Measurements from ENCODE around the gene ACSS3.
"Not testable (repeated sequence)": the region's sequence is repeated elsewhere in the genome, so short reads cannot be mapped to it uniquely, and the experiment has no call there.

The ACSS3 gene

GRCh38 chr12:81166790-81167189 lies 88.9 kb downstream of the ACSS3 start:
- DNase-seq = no peak

DNA sequence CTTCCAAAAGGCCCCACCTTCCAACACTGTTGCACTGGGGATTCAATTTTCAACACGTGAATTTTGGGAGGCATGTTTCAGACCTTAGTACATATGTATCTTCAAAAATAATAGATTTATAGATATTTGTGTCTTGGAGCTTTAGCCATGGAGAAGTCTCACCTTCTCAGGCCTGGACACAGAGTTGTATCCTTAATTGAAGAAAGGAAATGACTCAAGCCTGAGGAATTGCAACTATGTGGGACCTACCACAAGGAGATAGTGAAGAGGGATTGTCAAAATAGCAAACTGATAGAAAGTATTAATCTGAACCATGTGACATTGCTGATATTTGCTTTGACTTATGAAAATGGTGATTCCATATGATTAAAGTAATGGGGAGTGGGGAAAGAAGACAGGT lies 89.8 kb downstream of the ACSS3 start:
- DNase-seq = no peak

DNA sequence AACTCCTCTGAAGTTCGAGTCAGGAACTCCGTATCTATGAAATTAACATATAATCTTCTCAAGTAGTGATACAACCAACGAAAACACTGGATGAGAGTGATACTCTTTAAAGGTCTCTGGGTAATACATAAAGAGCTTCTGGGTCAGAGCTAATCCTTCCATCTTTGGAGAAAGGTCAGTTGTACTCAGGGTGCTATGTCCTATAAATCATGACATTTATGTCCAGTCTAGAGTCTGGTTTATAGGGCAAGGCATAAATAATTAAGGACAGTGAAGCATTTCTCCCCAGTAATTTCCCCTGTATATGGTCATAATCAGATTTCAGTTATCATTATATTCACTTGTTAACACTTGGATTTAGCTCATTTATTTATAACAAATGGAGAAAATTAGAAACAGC lies 90.6 kb downstream of the ACSS3 start:
- no peak for DNase-seq

DNA sequence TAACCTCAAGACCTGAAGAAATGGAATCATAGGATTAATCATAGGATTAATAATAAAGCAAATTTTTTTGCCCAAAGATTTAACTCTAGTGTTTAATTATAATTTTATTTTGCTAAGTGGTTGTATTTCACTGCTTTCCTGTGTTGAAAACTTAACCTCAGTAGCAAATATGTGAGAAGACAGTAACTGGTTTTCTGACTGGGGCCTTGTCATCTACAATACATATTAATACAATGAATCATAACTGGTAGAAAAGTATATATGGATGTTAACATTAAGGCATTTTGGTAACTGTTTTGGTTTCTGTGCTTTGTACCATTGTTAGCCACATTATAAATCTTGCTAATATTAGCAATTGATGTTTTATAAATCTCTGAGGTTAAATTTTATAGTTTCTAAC lies 92.2 kb downstream of the ACSS3 start:
- DNase-seq = no peak

GRCh38 chr12:81172851-81173250 lies 95.0 kb downstream of the ACSS3 start:
- DNase-seq = no peak

DNA sequence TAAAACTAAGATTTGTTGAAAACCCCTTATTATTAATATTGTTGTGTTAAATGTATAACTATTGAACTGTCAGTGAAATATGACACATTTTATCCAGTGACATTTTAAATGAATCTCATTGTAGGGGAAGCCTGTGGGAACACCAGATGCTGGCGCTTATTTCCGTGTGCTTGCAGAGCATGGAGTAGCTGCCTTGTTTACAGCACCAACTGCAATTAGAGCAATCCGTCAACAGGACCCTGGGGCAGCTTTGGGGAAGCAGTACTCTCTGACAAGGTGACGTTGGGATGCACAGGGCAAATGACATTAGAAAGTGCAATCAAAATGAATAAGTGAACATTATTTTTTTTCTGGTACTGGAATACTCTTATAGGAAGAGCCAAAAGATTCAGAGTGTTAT lies 96.8 kb downstream of the ACSS3 start:
- no peak for DNase-seq

DNA sequence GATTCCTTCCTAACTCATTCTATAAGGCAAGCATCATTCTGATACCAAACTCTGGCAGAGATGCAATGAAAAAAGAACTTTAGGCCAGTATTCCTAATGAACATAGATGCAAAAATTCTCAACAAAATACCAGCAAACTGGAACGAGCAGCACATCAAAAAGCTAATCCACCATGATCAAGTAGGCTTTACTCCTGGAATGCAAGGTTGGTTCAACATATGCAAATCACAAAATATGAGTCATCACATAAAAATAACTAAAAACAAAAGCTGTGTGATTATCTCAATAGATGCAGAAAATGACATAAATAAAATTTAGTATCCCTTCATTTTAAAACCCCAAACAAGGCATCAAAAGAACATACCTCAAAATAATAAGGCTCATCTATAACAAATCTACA lies 98.9 kb downstream of the ACSS3 start:
- no peak for DNase-seq

GRCh38 chr12:81181691-81182090 lies 103.8 kb downstream of the ACSS3 start:
- DNase-seq = no peak

- no peak for DNase-seq
These were observed 109.8 kb downstream of the ACSS3 start for GRCh38 chr12:81187686-81188085.

GRCh38 chr12:81196595-81196994 lies 118.7 kb downstream of the ACSS3 start:
- DNase-seq = no peak

DNA sequence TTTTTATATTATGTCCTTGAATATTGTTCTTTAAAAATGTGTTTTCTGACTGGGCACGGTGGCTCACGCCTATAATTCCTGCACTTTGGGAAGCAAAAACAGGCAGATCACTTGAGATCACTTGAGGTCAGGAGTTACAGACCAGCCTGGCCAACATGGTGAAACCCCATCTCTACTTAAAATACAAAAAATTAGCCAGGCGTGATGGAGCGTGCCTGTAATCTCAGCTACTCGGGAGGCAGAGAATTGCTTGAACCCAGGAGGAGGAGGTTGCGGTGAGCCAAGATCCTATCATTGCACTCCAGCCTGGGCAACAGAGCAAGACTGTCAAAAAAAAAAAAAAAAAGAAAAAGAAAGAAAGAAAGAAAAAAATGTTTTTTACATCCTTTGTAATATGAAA lies 122.7 kb downstream of the ACSS3 start:
- DNase-seq = not testable (repeated sequence)

DNA sequence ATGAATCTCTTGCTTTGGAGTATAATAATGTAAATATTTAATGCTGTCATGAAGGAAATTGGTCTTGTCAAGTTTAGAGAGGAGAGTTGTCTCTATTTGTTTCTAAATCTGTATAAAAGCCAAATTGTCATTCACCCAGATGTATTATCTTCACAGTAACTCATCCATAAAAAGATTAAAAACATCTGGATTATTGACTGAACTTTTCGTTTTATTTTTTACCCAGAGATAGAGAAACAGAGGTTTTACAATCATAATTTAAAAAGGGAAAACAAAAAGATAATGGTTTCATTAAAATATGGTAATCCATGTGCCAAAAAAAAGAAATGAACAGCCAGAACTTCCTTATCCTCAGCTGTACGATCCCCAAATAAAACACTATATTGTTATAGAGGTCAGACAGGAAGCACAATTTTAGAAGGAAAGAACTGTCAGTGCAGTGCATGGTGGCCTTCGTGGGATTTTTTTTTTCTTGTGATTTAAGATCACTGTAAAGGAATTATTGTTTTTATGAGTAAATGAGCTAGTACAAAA lies 125.9 kb downstream of the ACSS3 start:
- no peak for DNase-seq

DNA sequence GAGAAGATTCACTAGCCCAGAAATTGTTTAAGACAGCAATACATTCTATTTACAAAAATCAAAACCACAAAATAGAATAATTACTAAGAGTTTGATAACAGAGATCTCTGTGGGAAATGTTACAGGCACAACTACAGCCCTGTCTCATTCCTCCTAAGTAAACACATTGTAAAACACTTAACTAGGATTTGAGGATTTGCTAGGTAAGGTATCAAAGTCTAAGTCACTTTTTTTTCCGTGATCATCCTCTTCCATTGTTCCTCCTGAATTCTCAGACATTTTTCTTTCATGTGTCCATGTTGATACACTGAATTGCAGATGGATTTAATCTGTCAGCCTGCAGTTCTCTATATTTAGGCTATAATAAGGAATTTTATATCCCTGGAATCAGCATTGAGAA lies 127.5 kb downstream of the ACSS3 start:
- no peak for DNase-seq

GRCh38 chr12:81206429-81206828 lies 128.6 kb downstream of the ACSS3 start:
- peak in 1 of 58 donors; percentile 1 for DNase-seq

DNA sequence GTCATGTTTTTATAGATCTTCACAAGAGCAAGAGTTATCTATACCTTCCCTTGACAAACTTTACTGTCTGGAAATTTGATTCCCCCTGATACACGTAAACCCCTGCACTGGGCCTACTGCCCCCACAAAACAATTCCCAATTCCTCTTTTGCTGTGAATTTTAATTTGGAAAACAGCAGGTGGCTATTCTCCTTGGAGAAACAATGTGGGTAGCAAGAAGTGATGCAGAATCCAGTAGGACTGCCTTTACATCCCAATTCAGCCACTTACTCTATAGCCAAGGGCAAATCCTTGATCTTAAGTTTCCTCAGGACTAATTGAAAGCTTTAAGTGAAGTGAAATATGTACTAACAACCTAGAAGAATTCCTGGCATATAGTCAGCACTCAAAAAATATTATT lies 129.3 kb downstream of the ACSS3 start:
- no peak for DNase-seq

GRCh38 chr12:81207664-81208063 lies 129.8 kb downstream of the ACSS3 start:
- no peak for DNase-seq

DNA sequence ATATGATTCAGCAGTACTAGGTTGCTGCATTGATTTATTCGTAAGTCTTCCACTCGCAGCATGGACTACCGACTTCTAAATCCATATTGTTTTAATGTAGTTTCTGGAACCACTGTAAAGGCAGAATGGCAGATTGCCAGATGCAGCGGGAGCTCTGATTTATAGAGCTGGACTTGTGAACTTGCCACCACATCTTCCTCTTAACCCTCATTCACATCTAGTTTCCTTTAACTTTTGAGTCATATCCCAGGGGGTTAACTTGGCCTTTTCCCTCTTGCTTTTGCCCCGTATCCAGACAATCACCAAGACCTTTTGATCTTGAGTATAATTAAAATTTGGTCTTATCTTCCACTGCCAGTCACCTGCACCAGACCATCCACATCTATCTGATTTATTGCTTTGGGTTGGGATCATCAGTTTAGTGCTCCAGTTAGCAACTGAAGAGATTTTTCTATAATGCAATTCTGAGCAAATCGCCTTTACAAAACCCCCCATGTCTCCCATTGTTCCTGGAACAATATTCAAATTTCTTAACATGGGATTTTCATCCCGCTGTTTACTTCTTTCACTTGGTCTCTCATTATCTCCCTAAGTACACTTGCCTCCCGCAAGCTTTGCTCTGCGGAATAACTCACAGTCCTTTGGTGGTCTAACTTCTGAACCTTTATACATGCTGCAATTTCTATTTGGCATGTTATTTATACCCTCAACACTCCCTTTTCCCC lies 130.5 kb downstream of the ACSS3 start:
- DNase-seq = no peak

DNA sequence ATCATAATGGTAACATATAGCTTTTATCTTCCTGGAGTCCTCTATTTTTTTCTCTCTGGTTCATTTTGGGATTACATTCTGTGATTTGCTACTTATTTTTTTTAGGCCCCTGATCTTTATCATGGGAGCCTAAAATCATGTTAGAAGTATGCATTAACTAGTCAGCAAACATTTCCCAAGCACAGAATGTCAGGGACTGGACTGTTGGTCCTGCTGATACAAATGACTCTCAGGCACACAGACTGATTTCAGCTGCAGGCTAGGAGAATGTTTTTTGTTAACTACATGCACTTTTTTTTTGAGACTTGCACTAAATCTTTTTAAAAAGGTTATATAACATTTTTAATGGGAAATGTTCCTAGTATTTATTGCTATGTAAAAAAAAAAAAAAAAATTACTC lies 131.1 kb downstream of the ACSS3 start:
- DNase-seq = no peak

DNA sequence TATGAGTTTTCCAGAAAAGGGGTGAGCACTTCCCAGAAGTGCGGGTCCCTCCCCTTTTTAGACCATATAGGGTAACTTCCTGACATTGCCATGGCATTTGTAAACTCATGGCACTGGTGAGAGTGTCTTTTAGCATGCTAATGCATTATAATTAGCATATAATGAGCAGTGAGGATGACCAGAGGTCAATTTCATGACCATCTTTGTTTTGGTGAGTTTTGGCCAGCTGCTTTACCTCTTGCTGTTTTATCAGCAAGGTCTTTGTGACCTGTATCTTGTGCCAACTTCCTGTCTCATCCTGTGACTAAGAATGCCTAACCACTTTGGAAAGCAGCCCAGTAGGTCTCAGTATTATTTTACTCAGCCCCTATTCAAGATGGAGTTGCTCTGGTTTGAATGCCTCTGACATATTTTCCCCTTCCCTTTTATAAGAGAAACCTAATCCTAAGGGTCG lies 131.9 kb downstream of the ACSS3 start:
- DNase-seq = not testable (repeated sequence)

DNA sequence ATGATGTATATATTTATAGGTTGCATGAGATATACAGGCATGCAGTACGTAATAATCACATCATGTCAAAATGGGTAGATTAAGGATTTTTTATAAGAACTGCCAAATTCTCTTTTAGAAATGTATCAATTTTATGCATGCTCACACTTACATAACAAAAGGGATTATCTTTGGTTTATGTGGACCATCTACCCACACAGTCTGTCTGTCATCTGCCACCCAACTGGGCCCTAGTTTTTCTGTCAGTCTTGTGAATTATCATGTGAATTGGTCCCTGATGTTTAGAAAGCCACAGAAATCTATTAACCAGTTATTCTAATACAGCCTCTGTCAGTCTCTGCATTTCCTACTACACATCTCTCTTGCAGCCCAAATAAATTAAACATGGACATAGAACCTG lies 133.4 kb downstream of the ACSS3 start:
- DNase-seq = no peak

DNA sequence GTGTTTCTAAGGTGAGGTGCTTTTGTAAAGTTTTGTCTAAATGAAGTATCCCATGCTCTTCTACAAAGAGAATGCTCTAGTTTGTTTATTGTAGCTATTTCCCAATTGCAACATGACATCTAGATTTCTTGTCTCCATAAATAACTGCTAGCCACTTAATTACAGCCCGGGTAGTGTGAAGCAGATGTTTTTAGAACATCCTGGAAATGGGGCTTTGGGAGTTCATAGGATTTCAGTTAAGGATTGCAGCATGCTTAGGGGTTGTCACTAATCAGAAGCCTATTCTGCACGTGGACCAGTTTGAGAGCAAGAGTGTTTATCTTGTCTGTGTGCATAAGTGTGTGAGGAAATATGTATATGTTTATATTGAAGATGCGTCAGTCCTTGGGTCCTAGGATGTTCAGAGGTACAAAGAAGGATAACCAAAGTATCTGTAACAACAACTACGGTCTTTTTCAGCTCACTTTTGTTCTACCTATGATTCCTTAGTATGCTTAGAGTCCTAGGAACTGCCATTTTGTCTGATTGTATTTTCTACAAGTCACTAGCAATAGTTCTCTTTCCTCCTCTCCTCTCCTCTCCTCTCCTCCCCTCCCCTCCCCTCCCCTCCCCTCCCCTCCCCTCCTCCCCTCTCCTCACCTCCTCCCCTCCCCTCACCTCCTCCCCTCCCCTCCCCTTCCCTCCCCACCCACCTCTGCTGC lies 135.3 kb downstream of the ACSS3 start:
- DNase-seq = no peak

DNA sequence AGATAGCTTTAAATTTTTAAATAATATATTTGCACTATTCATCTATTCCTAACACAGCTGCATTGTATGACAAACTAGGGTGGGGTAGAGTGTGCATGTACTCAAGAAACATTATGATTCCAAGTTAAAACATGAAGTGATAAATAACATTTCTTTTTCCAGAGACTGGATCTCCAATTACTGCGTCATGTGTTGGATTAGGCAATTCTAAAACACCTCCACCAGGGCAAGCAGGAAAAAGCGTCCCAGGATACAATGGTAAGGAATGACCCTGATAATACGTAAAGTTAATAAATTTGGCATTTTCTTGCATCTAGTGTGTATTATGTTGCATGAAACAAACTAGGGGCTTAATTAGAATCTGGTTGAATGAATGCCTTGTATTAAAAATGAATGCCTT lies 138.9 kb downstream of the ACSS3 start:
- no peak for DNase-seq

DNA sequence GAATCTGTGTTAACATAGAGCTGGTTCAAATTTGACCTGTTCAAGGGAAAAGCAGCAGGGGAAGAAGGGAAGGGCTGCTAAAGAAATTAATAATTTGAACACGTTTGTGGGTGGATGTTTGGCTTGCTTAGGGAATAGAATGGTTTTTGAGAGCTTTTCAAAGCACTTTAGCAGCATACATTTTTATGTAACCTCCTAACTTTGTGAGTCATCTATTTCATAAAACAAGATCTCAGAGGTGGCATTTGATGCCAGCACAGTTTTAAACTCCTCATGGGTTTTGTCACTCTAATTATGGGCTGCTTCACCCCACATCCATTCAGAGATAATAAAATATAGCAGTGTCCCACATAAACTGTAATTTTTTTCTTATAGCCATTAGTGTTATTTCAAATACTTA lies 143.8 kb downstream of the ACSS3 start:
- no peak for DNase-seq

Data from anterior cingulate cortex (tissue), 58 donors.